Measurements from ENCODE around the gene CRYBA4. TPM values are rescaled to one million over a fixed set of nuclear protein-coding genes. Genes with fewer than 3 reads are reported as not detected.

CRYBA4 gene
- total and polyA plus RNA-seq, 10 of the 15 experiments (the other 5 are each of a cell fraction or from before 2014, with no cell fraction given) = 0.12 to 0.17 TPM; not detected in 8

DNA sequence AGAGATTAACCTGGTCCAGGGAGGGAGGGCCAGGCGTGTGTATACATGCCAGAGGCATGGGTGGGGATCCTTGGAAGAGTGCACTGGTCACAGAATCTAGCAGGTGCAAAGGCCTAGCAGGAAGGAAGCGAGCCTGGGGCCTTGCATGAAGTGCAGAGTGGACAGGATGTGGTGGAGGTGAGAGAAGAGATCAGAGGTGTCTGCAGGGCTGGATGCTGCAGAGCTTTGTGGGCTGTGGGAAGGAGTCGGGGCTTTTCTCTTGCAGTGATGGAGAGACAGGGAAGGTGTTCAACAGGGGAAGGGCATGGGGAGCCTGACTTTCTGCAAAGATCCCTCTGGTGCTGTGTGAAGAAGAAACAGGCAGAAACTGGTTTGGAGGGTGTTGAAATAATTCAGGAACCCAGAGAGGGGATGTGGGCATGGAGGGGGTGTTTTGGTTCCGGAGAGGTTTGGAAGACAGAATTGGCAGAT is 29.3 kb upstream of the CRYBA4 start (continued):
- TF ChIP-seq, protein P1, sequence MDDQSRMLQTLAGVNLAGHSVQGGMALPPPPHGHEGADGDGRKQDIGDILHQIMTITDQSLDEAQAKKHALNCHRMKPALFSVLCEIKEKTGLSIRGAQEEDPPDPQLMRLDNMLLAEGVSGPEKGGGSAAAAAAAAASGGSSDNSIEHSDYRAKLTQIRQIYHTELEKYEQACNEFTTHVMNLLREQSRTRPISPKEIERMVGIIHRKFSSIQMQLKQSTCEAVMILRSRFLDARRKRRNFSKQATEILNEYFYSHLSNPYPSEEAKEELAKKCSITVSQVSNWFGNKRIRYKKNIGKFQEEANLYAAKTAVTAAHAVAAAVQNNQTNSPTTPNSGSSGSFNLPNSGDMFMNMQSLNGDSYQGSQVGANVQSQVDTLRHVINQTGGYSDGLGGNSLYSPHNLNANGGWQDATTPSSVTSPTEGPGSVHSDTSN (IDR thresholded peaks at IDR 0.05; ENCODE audit: insufficient replicate concordance, low read depth, low read length) = no peak
- peak; percentile 85 for TF ChIP-seq DPF2 (IDR thresholded peaks at IDR 0.05)
- TF ChIP-seq BCL11A (IDR thresholded peaks at IDR 0.05; ENCODE audit: low read depth, low read length) = peak; percentile 79
- TF ChIP-seq RB1 (IDR thresholded peaks at IDR 0.05; ENCODE audit: borderline replicate concordance) = no peak
- peak; percentile 95 for TF ChIP-seq NBN (IDR thresholded peaks at IDR 0.05)
- TF ChIP-seq KLF5 (IDR thresholded peaks at IDR 0.05; ENCODE audit: partially characterized antibody) = no peak
- TF ChIP-seq POLR2AphosphoS5 (IDR thresholded peaks at IDR 0.05; ENCODE audit: low read length) = no peak
- TF ChIP-seq PAX5 (IDR thresholded peaks at IDR 0.05; ENCODE audit: borderline replicate concordance, low read depth, low read length) = 0 out of 2 replicates have a peak, but pooled peaks have one; percentile 48
- TF ChIP-seq NFIC (IDR thresholded peaks at IDR 0.05; ENCODE audit: low read depth, low read length) = peak; percentile 51; the same call in 1 of the 2 replicates
- TF ChIP-seq ZNF217 (IDR thresholded peaks at IDR 0.05) = no peak
- TF ChIP-seq EGR1 (IDR thresholded peaks at IDR 0.05; ENCODE audit: borderline replicate concordance in 1 of 2, low read depth in 2 of 2, low read length in 2 of 2) = no peak
- peak; percentile 94 for TF ChIP-seq RUNX3 (IDR thresholded peaks at IDR 0.05; ENCODE audit: low read length)
- TF ChIP-seq, protein P2, sequence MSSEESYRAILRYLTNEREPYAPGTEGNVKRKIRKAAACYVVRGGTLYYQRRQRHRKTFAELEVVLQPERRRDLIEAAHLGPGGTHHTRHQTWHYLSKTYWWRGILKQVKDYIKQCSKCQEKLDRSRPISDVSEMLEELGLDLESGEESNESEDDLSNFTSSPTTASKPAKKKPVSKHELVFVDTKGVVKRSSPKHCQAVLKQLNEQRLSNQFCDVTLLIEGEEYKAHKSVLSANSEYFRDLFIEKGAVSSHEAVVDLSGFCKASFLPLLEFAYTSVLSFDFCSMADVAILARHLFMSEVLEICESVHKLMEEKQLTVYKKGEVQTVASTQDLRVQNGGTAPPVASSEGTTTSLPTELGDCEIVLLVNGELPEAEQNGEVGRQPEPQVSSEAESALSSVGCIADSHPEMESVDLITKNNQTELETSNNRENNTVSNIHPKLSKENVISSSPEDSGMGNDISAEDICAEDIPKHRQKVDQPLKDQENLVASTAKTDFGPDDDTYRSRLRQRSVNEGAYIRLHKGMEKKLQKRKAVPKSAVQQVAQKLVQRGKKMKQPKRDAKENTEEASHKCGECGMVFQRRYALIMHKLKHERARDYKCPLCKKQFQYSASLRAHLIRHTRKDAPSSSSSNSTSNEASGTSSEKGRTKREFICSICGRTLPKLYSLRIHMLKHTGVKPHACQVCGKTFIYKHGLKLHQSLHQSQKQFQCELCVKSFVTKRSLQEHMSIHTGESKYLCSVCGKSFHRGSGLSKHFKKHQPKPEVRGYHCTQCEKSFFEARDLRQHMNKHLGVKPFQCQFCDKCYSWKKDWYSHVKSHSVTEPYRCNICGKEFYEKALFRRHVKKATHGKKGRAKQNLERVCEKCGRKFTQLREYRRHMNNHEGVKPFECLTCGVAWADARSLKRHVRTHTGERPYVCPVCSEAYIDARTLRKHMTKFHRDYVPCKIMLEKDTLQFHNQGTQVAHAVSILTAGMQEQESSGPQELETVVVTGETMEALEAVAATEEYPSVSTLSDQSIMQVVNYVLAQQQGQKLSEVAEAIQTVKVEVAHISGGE (CRISPR knock-in tag; IDR thresholded peaks at IDR 0.05) = no peak
- TF ChIP-seq, protein P3, sequence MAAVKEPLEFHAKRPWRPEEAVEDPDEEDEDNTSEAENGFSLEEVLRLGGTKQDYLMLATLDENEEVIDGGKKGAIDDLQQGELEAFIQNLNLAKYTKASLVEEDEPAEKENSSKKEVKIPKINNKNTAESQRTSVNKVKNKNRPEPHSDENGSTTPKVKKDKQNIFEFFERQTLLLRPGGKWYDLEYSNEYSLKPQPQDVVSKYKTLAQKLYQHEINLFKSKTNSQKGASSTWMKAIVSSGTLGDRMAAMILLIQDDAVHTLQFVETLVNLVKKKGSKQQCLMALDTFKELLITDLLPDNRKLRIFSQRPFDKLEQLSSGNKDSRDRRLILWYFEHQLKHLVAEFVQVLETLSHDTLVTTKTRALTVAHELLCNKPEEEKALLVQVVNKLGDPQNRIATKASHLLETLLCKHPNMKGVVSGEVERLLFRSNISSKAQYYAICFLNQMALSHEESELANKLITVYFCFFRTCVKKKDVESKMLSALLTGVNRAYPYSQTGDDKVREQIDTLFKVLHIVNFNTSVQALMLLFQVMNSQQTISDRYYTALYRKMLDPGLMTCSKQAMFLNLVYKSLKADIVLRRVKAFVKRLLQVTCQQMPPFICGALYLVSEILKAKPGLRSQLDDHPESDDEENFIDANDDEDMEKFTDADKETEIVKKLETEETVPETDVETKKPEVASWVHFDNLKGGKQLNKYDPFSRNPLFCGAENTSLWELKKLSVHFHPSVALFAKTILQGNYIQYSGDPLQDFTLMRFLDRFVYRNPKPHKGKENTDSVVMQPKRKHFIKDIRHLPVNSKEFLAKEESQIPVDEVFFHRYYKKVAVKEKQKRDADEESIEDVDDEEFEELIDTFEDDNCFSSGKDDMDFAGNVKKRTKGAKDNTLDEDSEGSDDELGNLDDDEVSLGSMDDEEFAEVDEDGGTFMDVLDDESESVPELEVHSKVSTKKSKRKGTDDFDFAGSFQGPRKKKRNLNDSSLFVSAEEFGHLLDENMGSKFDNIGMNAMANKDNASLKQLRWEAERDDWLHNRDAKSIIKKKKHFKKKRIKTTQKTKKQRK (IDR thresholded peaks at IDR 0.05; ENCODE audit: low read depth, low read length) = no peak
